Mesothelial cell of epicardium (in vitro differentiated cells): ENCODE data around the gene GAS2. TPM values are rescaled to one million over a fixed set of nuclear protein-coding genes. Genes with fewer than 3 reads are reported as not detected.

Source experiments
- DNase-seq, 2 experiments: peaks; one replicate each; pipeline ENCODE4 v3.0.0; 2021; ENCODE audit warnings: low spot score in 2 of 2; ENCODE audit not compliant: unreplicated experiment in 2 of 2
- H3K27ac Mint-ChIP-seq: 2 replicates; pipeline ENCODE4 v1.8.0; 2021; ENCODE audit warnings: mixed read lengths
- H3K27me3 Mint-ChIP-seq: 2 replicates; pipeline ENCODE4 v1.8.0; 2021; ENCODE audit warnings: low read depth, mixed read lengths
- H3K36me3 Mint-ChIP-seq: 2 replicates; pipeline ENCODE4 v1.8.0; 2021; ENCODE audit warnings: mixed read lengths
- H3K4me1 Mint-ChIP-seq: 2 replicates; pipeline ENCODE4 v1.8.0; 2021; ENCODE audit warnings: mixed read lengths
- H3K4me3 Mint-ChIP-seq: 2 replicates; pipeline ENCODE4 v1.8.0; 2021; ENCODE audit warnings: mild to moderate bottlenecking, moderate library complexity, mixed read lengths
- H3K9me3 Mint-ChIP-seq: 2 replicates; pipeline ENCODE4 v1.8.0; 2021; ENCODE audit warnings: mixed read lengths
- total RNA-seq: library from RNA; stranded (reverse); gene quantifications from 3 replicates; pipeline ENCODE4 v1.2.1, GENCODE V29; 2021
- TF ChIP-seq, protein P1 (sequence below): fragments of 200-600 bp; sonication (generic); IDR thresholded peaks from one replicate; pipeline ENCODE4 v1.5.0; 2021; ENCODE audit warnings: antibody characterized with exemption; ENCODE audit not compliant: unreplicated experiment

Gene GAS2
- total RNA-seq, 1 donor from 2014 or later, result 17.8 TPM

DNA sequence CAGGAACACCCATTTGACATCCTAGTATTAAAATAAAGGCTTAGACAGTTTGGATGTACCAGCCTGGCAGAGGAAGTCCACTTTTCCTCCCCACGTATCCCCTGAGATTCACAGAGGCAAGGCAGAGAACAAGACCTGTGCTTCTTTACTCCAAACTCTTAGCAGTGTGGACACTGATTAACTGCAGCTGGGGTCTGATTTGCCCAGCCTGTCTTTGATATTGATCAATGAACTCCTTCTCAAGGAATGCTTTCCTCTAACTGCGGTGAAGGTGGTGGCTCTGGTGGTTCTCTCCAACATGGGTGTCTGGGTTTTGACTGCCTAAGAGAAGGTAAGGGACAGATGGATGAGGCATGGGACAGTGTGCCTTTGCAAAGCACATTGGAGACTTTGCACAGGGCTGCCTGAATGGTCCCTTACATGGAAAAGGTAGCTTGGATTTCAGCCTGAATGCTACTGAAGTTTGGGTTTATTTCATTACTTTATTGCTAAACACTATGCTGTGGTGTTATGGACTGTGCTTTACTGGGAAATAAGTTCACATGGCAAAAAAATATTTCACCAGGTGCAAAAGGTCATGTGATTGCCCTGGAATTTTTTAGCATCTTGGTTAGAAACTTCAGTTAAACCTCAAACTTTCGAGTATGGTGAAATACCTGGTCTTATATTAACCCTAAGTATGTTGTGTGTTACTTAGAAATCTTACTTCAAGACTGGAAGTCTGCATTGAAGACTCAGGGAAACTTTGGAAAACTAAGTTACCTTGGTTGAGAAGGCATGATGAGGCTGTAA, 1.8 kb downstream of the GAS2 start:
- TF ChIP-seq, protein P1, sequence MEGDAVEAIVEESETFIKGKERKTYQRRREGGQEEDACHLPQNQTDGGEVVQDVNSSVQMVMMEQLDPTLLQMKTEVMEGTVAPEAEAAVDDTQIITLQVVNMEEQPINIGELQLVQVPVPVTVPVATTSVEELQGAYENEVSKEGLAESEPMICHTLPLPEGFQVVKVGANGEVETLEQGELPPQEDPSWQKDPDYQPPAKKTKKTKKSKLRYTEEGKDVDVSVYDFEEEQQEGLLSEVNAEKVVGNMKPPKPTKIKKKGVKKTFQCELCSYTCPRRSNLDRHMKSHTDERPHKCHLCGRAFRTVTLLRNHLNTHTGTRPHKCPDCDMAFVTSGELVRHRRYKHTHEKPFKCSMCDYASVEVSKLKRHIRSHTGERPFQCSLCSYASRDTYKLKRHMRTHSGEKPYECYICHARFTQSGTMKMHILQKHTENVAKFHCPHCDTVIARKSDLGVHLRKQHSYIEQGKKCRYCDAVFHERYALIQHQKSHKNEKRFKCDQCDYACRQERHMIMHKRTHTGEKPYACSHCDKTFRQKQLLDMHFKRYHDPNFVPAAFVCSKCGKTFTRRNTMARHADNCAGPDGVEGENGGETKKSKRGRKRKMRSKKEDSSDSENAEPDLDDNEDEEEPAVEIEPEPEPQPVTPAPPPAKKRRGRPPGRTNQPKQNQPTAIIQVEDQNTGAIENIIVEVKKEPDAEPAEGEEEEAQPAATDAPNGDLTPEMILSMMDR, result no peak
- Mint-ChIP-seq H3K9me3 (no peaks in the 10 kb centered on the region), H3K27ac (peak overlapping the region; percentile 4), H3K4me3 (peak overlapping the region; percentile 85), H3K4me1 (peaks cover 38% of the 10 kb centered on the region), H3K27me3 (peaks cover 12% of the 10 kb centered on the region), H3K36me3 (no peaks in the 10 kb centered on the region)
- DNase-seq, result no peak

DNA sequence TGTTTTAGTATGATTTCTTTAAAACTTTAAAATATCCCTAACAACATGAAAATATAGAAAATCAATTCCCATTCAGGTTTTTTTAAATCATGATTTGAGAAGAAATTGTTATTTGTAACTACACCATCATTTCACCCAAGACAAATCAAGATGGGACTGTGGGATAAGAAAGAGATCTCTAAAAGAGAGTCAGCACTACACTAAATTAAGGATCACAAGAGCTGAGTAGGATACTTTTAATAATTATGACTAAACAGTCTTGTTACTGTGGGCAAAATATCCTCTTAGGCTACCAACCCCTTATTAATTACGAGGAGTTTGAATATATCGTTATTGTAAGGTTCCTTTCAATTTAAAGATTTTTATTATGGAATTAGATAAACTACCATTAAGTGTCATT, 3.0 kb downstream of the GAS2 start:
- H3K9me3 Mint-ChIP-seq, result no peaks in the 10 kb centered on the region
- H3K36me3 Mint-ChIP-seq, result no peaks in the 10 kb centered on the region
- H3K4me3 Mint-ChIP-seq, result no peak overlapping the region
- H3K27me3 Mint-ChIP-seq, result peaks cover 12% of the 10 kb centered on the region
- TF ChIP-seq, protein P1, result no peak
- no peak for DNase-seq
- peaks cover 40% of the 10 kb centered on the region for H3K4me1 Mint-ChIP-seq
- no peak overlapping the region for H3K27ac Mint-ChIP-seq

DNA sequence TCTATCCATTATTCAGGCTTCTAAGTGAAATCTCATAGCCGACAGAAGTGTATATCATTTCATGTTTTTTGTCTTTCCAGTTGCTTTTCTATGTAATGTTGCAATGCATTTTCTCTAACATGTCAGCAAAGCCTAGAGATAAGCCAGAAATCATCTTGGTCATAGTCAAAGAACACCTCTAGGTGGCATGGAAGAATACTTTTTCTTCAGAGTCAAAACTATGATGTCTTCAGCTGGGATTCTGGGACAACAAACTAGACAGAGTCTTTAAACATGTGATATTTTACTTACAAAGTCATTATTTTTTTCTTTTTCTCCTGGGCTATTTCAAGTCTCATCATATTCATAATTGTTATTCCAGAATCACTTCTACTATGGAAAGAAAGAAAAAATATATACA, 4.4 kb downstream of the GAS2 start:
- H3K9me3 Mint-ChIP-seq, result no peaks in the 10 kb centered on the region
- no peaks in the 10 kb centered on the region for H3K36me3 Mint-ChIP-seq
- TF ChIP-seq, protein P1, result peak; percentile 28
- H3K27me3 Mint-ChIP-seq, result peaks cover 12% of the 10 kb centered on the region
- no peak overlapping the region for H3K4me3 Mint-ChIP-seq
- H3K4me1 Mint-ChIP-seq, result peaks cover 51% of the 10 kb centered on the region
- H3K27ac Mint-ChIP-seq, result peak overlapping the region; percentile 60
- no peak for DNase-seq

DNA sequence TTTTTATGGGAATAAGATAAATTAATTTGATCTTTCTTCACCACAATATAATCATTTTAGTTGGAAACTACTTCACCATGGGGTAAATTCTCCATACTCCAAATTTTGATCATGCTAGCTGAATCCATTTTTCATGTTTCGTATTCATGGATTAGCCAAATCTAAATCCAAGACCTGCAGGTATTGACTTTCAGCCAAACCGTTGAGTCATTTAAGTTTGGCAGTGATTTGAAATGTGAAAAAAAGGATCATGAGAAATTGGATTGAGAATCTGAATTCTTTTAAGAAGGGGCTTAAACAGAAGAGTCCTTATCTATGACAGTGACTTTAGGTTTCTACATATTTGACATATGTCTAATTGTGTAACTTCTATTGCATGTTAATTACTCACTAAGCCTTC, 5.3 kb downstream of the GAS2 start:
- TF ChIP-seq, protein P1, result no peak
- no peak for DNase-seq
- peaks cover 12% of the 10 kb centered on the region for H3K27me3 Mint-ChIP-seq
- no peak overlapping the region for H3K27ac Mint-ChIP-seq
- H3K4me1 Mint-ChIP-seq, result peaks cover 44% of the 10 kb centered on the region
- H3K36me3 Mint-ChIP-seq, result no peaks in the 10 kb centered on the region
- H3K4me3 Mint-ChIP-seq, result no peak overlapping the region
- no peaks in the 10 kb centered on the region for H3K9me3 Mint-ChIP-seq

DNA sequence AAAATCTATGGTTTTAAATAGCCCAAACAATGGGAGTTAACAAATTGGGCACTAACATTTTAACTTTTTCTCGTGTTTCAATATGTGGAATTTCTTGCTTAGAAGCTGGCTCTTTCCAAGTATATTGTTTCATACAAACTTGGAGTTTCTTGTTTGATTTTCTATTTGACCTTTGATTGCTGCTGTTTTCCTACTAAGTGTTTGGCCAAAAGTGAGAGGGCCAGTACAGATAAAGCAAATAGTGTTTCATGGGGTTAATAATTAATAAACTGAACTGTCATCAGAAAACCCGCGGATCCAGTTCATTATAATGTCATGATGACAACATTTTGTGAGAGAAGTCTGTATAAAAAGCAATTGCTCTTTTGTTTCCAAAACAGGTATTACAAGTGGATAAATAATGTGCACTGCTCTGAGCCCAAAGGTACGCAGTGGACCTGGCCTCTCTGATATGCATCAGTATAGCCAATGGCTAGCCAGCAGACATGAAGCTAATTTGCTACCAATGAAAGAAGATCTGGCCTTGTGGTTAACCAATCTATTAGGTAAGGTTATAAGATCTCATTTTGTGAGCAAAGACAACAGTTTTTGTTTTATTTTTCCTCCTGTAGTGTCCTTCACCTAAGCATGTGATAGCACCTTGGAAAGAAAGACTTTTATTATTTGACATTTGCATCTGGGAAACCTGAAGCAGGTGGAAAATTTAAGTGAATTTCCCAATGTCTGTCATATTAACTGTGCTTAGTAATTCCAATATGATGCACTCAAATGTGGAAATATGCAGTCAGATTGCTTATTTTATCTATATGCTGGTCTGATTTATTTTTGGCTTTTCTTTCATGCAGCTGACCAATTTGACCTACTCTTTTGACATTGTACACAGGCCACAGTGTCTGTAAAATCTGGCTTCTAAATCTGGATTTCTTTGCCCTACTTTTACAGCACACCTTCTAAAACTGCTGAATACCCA, 8.3 kb downstream of the GAS2 start:
- TF ChIP-seq, protein P1, result no peak
- Mint-ChIP-seq H3K27ac (peak overlapping the region; percentile 47), H3K9me3 (no peaks in the 10 kb centered on the region), H3K27me3 (peaks cover 4% of the 10 kb centered on the region), H3K4me3 (no peak overlapping the region), H3K36me3 (no peaks in the 10 kb centered on the region), H3K4me1 (peaks cover 43% of the 10 kb centered on the region)
- DNase-seq, result no peak
